HFFc6 (cell line): ENCODE data around the gene EEF1B2. TPM values are rescaled to one million over a fixed set of nuclear protein-coding genes. Genes with fewer than 3 reads are reported as not detected.
A peak's percentile ranks its signal among the peaks of the same experiment; 100 is the strongest.

Experiments used
- DNase-seq: peaks from one replicate; pipeline ENCODE4 v3.0.0-alpha.2; 2018
- H3K27ac Mint-ChIP-seq: 2 replicates; pipeline ENCODE4 v1.8.0; 2020; ENCODE audit warnings: mild to moderate bottlenecking, mixed read lengths
- H3K27me3 Mint-ChIP-seq: 2 replicates; pipeline ENCODE4 v1.8.0; 2021; ENCODE audit warnings: mild to moderate bottlenecking, moderate library complexity, mixed read lengths; ENCODE audit not compliant: insufficient read depth
- H3K36me3 Mint-ChIP-seq: 2 replicates; pipeline ENCODE4 v1.8.0; 2021; ENCODE audit warnings: low read depth, mixed read lengths
- H3K4me1 Mint-ChIP-seq: 2 replicates; pipeline ENCODE4 v1.8.0; 2020; ENCODE audit warnings: low read depth, mixed read lengths
- H3K4me3 Mint-ChIP-seq: 2 replicates; pipeline ENCODE4 v1.8.0; 2020; ENCODE audit warnings: mild to moderate bottlenecking, moderate library complexity, mixed read lengths
- H3K9me3 Mint-ChIP-seq: 2 replicates; pipeline ENCODE4 v1.8.0; 2020; ENCODE audit warnings: mild to moderate bottlenecking, mixed read lengths
- CTCF ChIP-seq: fragments of 200-600 bp; sonication (generic); IDR thresholded peaks from 2 replicates; pipeline ENCODE4 v1.5.0; 2021; ENCODE audit warnings: antibody characterized with exemption, mild to moderate bottlenecking
- total RNA-seq, 6 experiments: library from RNA; stranded (reverse); fragmentation: NEBNext Ultra II Directional; extraction: Animal tissue kit (Norgen Biotek cat#: 25700); gene quantifications; 2 replicates in 1 of 6; 3 replicates in 5 of 6; pipeline ENCODE4 v1.2.3, GENCODE V29; 2021

The EEF1B2 gene
- total RNA-seq, 6 experiments from 2014 or later: 588 to 647 (median 609) TPM

- H3K36me3 Mint-ChIP-seq: peaks cover 19% of the 10 kb centered on the region
- no peak overlapping the region for H3K4me3 Mint-ChIP-seq
- H3K27ac Mint-ChIP-seq: no peak overlapping the region
- no peak for TF ChIP-seq CTCF
- H3K27me3 Mint-ChIP-seq: no peaks in the 10 kb centered on the region
- DNase-seq: no peak
- H3K9me3 Mint-ChIP-seq: no peaks in the 10 kb centered on the region
- H3K4me1 Mint-ChIP-seq: no peaks in the 10 kb centered on the region; the same call in 1 of the 2 replicates
Observed at GRCh38 chr2:206125901-206126300, 33.8 kb upstream of the EEF1B2 start.

DNA sequence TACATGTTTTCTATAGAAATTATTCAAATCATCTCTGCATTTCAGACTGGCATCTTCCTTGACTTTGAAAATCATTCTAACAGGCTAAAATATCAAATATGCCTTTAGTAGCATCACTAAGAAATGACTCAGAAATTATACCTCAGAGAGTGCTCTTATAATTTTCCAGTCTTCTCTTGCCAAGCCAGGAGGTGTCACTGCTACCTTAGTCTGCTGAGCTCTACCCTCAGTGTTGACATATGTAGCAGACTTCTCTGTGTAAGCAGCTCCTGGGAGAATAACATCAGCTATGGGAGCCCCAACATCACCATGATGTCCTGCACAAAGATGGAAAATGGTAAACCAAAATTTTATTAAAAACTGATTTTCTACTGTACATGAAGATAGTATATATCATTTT, 32.0 kb upstream of the EEF1B2 start:
- H3K9me3 Mint-ChIP-seq: no peaks in the 10 kb centered on the region
- peaks cover 9% of the 10 kb centered on the region for H3K36me3 Mint-ChIP-seq
- peak; percentile 17 for DNase-seq
- H3K27me3 Mint-ChIP-seq: no peaks in the 10 kb centered on the region
- 0 out of 2 replicates have a peak, but pooled peaks have one; percentile 11 for TF ChIP-seq CTCF
- H3K27ac Mint-ChIP-seq: no peak overlapping the region
- H3K4me1 Mint-ChIP-seq: no peaks in the 10 kb centered on the region; the same call in 1 of the 2 replicates
- no peak overlapping the region for H3K4me3 Mint-ChIP-seq

DNA sequence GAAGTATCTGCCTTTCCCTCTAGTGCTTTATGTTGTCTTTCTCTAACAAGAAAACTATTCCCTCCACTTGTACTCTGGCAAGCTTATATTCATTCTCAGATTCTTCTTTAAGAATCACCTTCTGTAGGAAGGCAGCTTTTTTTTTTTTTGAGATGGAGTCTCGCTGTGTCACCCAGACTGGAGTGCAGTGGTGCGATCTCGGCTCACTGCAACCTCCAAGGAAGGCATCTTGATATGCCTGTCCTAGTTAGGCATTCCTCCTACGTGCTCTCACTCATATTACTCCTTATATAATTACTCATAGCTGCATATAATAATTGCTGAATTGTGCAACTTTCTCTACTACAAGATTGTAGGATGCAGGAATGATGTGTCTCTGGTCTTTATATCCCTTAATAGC, 16.2 kb upstream of the EEF1B2 start:
- Mint-ChIP-seq H3K27ac (no peak overlapping the region), H3K27me3 (no peaks in the 10 kb centered on the region), H3K9me3 (no peaks in the 10 kb centered on the region), H3K4me1 (no peaks in the 10 kb centered on the region), H3K4me3 (no peak overlapping the region), H3K36me3 (peaks cover 22% of the 10 kb centered on the region)
- no peak for TF ChIP-seq CTCF
- no peak for DNase-seq

GRCh38 chr2:206144383-206144782, 15.3 kb upstream of the EEF1B2 start:
- no peak for TF ChIP-seq CTCF
- Mint-ChIP-seq H3K4me1 (no peaks in the 10 kb centered on the region), H3K4me3 (no peak overlapping the region), H3K27ac (no peak overlapping the region), H3K36me3 (peaks cover 22% of the 10 kb centered on the region), H3K27me3 (no peaks in the 10 kb centered on the region), H3K9me3 (no peaks in the 10 kb centered on the region)
- DNase-seq: no peak

GRCh38 chr2:206145665-206146064, 14.0 kb upstream of the EEF1B2 start:
- Mint-ChIP-seq H3K4me1 (no peaks in the 10 kb centered on the region), H3K27ac (no peak overlapping the region), H3K9me3 (no peaks in the 10 kb centered on the region), H3K4me3 (no peak overlapping the region), H3K36me3 (peaks cover 22% of the 10 kb centered on the region), H3K27me3 (no peaks in the 10 kb centered on the region)
- no peak for DNase-seq
- TF ChIP-seq CTCF: no peak

GRCh38 chr2:206149330-206149729, 10.4 kb upstream of the EEF1B2 start:
- Mint-ChIP-seq H3K27ac (no peak overlapping the region), H3K4me1 (no peaks in the 10 kb centered on the region), H3K9me3 (no peaks in the 10 kb centered on the region), H3K4me3 (no peak overlapping the region), H3K27me3 (no peaks in the 10 kb centered on the region), H3K36me3 (peaks cover 14% of the 10 kb centered on the region)
- no peak for DNase-seq
- TF ChIP-seq CTCF: no peak
